NK-92 treated with Interleukin-12 subunit alpha and Interleukin-12 subunit beta, amount 100 ng/mL, for 24 hours (cell line): ENCODE results near the gene AMH.
"Not testable (repeated sequence)": the region's sequence is repeated elsewhere in the genome, so short reads cannot be mapped to it uniquely, and the experiment has no call there.

ENCODE experiments used
- DNase-seq: peaks from one replicate; lab custom pipeline; 2025; lab: John Stamatoyannopoulos, UW

Gene AMH

DNA sequence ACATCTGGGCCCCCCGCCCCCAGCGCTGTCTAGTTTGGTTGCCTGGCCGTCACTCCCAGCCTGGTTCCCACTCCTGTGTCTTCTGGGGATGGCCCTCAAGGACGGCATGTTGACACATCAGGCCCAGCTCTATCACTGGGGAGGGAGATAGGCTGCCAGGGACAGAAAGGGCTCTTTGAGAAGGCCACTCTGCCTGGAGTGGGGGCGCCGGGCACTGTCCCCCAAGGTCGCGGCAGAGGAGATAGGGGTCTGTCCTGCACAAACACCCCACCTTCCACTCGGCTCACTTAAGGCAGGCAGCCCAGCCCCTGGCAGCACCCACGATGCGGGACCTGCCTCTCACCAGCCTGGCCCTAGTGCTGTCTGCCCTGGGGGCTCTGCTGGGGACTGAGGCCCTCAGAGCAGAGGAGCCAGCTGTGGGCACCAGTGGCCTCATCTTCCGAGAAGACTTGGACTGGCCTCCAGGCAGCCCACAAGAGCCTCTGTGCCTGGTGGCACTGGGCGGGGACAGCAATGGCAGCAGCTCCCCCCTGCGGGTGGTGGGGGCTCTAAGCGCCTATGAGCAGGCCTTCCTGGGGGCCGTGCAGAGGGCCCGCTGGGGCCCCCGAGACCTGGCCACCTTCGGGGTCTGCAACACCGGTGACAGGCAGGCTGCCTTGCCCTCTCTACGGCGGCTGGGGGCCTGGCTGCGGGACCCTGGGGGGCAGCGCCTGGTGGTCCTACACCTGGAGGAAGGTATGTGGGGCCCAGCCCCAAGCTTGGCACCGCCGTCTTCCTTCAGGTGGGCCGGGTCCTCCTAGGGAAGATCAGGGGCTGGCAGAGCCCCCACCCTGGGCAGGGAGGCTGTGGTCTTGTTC, at the start of gene AMH:
Gene AMH (plus strand): TSS at position 314 of the 857 bp plus-strand sequence. CDS start 10 bp downstream, at position 324.
- DNase-seq = no peak

DNA sequence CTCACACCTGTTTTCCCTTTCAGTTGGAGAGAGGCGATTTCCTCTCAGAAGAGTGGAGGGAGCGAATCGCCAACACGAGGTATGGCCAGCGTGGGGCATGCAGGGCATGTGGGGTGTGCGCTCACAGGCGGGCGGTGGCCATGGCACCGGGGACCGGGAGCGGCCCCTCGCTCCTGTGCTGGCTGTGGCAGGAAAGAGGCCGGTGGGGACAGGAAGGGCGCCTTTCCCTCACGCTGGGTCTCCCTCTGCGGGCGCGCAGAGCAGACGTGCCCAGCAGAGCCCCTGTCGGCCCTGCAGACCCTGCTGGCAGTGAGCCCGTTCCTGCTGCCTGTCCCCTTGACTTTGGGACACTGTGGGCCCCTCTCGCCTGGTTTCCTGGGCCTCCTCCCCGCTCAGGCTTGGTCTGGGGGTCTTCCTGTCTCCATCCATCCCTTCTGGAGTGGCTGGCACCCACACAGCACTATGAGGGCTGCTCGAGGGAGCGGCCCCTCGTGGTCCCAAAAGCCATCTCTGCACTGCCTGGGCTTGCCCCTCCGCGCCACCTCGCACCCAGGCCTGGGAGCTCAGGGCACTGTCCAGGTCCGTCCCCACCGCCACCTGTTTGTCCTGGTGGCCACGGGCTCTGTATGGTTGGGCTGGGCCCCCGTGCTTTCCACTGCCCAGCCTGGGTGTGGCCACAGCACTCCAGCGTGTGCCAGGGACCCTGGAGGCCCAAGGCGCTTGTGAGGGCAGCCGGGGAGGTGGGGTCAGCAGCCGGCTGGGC, 49.1 kb upstream of the AMH start:
- no peak for DNase-seq

DNA sequence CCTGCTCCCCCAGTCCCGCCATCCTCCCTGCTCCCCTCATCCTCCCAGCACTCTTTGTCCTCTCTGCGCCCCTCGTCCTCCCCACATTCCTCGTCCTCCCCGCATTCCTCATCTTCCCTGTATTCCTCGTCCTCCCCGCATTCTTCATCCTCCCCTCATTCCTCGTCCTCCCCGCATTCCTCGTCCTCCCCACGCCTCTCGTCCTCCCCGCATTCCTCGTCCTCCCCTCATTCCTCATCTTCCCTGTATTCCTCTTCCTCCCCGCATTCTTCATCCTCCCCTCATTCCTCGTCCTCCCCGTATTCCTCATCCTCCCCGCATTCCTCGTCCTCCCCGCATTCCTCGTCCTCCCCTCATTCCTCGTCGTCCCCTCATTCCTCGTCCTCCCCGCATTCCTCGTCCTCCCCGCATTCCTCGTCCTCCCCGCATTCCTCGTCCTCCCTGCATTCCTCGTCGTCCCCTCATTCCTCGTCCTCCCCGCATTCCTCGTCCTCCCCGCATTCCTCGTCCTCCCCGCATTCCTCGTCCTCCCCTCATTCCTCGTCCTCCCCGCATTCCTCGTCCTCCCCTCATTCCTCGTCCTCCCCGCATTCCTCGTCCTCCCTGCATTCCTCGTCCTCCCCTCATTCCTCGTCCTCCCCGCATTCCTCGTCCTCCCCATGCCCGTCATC, 48.4 kb upstream of the AMH start:
- not testable (repeated sequence) for DNase-seq

GRCh38 chr19:2201473-2202148, 47.5 kb upstream of the AMH start:
- DNase-seq = no peak

GRCh38 chr19:2202366-2202765, 46.8 kb upstream of the AMH start:
- DNase-seq = no peak

- no peak for DNase-seq
Observed at GRCh38 chr19:2207008-2207407, 42.1 kb upstream of the AMH start.

DNA sequence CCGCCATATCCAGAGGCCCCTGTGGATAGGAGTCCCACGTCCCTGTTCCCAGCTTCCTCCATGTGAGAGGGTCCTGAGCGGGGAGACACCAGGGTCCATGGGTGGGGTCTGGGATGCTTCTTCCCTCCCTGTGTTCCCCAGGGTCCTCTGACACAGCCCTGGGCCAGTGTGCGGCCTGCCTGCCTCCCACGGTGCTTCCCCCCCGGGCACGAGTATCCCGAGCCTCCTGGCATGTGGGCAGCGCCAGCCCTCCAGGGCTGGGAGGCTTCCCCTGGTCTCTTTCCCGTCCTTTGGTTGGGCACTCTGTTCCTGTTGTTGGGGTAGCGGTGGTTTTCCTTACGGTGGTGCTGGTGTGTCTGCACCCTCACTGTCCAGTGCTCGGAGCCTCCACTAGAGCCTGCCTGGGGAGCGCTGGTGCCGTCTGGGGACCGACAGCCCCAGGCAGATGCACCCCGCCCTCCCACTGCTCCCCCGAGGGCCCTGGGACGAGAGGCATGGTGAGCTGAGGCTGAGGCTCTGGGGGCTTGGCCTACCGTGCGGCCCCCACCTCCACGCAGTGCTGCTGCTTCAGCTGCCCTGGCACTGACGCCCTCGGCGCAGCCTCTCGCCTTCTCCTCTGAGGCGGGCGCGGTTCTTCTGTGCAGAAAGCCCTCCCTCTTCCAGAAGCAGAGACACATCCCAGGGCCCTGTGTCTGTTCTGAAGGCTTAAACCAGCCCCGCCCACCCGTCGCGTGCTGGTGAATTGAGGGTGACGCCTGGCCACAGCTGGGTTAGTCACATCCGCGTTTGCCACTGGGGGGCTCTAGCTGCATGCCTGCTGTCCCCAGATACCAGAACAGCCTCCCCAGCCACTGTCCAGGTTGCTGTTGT, 40.9 kb upstream of the AMH start:
- no peak for DNase-seq

DNA sequence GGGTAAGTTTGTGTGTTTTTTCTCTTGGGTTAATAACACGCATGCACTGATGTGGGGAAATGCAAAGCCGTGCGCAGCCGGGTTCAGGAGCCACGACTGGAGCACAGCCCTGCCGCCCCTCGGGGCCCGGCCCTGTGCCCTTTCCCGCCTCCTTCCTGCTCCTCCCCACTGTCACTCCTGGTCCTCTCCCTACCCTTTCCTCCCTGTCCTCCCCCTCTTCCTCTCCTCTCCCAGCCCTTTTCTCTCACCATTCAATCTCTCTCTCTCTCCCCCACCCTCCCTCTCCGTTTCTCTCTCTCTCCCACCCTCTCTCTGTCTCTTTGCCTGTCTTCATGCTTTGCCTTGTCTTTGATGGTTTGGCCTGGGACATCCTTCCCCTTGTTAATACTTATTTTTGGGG, 40.1 kb upstream of the AMH start:
- no peak for DNase-seq

GRCh38 chr19:2209408-2209807, 39.7 kb upstream of the AMH start:
- no peak for DNase-seq

DNA sequence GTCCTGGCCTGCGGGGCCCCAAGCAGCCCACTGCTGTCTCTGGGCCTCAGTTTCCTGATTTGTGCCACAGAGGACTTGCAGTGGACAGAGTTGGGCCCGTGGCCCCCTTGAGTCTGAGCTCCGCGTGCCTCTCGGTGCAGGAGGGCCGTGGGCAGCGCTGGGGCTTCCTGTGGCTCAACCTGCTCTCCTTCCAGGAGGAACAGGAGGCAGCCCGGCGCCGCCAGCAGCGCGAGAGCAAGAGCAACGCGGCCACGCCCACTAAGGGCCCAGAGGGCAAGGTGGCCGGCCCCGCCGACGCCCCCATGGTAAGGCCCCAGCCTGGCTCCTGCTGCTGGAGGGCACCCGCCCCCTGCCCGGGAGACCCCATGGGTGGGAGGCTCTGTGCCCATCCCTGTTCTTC, 38.9 kb upstream of the AMH start:
- DNase-seq = no peak

DNA sequence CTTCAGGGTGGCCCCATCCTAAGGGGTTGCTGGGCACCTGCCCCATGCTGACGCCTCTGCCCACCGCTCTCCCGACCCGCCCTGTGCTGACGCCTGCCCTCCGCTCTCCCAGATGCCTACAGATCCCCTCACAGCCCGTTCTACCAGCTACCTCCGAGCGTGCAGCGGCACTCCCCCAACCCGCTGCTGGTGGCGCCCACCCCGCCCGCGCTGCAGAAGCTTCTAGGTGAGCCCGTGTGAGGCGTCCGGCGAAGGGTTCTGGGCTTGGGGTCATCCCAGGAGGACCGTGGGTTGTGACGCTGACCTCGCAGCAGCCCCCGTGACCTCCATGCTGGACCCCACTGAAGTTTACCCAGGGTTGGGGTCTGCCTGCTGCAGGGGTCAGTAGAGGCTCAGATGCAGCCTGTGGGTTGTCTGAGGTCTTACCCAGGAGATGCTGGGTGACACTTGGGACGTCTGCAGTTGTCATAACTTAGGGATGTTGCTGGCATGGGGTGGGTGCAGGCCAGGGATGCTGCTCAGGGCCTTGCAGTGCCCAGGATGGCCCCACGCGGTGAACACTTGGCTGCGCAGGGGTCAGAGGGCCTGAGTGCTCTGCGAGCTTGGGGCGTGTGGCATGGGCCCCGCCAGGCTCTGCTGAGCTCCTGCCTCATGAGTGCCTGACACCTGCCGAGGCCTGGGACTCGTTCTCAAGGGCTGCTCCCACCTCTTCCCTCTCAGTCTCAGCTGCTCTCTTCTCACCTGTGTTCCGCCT, 38.0 kb upstream of the AMH start:
- no peak for DNase-seq

DNA sequence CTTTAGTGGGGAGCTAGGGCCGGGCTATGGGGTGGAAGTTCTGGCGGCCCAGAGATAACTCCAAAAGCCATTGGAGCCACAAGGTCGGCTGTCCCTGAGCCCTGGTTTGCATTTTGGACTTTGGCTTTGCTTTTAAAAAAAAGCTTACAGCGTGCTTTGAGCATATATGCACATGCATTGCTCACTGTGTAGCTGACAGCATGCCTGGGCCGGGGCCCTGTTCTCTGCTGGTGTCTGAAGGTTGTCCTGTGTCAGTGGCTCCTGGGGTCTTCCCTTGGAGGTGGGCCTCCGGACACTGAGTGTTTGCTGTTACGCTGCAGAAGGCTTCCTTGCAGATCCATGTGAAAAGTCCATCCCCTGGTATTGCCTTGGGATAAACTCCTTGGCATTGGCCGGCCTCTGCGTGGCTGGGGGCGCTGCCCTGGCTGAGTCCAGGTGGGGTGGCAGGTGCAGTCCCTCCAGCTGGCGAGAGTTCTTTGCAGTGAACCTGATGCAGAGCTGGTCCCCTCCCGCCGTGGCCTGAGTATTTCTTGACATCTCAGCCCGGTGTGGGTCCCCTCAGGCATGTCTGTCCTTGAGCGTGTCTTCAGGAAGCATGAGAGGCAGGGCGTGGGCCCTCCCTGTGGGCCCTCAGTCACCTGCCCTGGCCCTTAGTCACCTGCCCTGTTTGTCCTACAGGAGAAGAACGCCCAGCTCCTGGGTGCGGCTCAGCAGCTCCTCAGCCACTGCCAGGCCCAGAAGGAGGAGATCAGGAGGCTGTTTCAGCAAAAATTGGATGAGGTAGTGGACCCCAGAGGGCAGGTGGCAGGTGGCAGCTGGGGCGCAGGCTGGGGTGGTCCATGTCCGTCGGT, 36.0 kb upstream of the AMH start:
- DNase-seq = no peak

DNA sequence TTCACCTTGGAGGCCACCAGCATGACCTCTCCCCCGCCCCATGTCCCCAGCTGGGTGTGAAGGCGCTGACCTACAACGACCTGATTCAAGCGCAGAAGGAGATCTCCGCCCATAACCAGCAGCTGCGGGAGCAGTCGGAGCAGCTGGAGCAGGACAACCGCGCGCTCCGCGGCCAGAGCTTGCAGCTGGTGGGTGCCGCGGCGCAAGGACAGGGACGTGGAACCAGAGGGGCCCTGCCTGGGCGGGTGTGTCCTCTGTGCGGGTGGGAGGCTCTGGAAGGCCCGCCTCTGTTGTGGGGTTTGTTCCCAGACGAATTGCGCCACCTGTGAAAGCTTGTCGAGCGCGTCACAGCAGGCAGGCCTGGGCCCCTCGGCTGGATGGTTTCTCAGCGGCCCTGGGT, 35.3 kb upstream of the AMH start:
- no peak for DNase-seq

GRCh38 chr19:2214251-2214650, 34.9 kb upstream of the AMH start:
- no peak for DNase-seq

- no peak for DNase-seq
Observed at GRCh38 chr19:2215281-2215751, 33.8 kb upstream of the AMH start.

DNA sequence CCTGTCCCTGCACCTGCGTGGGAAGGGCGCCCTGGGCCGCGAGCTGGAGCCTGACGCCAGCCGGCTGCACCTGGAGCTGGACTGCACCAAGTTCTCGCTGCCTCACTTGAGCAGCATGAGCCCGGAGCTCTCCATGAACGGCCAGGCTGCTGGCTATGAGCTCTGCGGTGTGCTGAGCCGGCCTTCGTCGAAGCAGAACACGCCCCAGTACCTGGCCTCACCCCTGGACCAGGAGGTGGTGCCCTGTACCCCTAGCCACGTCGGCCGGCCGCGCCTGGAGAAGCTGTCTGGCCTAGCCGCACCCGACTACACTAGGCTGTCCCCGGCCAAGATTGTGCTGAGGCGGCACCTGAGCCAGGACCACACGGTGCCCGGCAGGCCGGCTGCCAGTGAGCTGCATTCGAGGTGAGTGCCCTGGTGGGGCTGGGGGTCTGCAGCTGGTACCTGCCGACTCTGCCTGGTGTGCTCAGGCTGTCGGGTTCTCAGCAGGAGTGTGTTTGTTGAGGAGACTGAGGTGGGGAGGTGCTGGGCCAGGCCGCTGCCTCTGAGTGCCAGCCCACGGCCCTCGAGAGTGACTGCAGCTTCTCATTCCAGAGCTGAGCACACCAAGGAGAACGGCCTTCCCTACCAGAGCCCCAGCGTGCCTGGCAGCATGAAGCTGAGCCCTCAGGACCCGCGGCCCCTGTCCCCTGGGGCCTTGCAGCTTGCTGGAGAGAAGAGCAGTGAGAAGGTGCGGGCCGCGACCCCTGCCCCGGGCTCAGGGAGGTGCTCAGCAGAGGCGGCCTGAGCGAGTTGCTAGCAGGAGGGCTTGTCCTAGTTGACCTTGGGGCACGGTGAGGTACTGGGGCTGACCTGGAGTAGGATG, 32.5 kb upstream of the AMH start:
- DNase-seq = no peak

DNA sequence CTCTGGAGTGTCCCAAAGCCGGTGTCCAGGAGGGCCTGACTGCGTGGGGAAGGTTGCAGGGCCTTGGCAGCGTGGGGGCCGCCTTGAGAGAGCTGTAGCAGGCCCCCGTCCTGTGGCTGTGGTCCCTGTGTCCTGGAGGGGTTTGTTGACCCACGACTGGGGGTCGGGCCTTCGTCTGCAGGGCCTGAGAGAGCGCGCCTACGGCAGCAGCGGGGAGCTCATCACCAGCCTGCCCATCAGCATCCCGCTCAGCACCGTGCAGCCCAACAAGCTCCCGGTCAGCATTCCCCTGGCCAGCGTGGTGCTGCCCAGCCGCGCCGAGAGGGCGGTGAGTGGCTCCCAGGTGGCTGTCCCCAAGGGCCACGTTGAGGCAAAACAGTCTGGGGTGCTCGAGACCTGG, 31.5 kb upstream of the AMH start:
- no peak for DNase-seq

DNA sequence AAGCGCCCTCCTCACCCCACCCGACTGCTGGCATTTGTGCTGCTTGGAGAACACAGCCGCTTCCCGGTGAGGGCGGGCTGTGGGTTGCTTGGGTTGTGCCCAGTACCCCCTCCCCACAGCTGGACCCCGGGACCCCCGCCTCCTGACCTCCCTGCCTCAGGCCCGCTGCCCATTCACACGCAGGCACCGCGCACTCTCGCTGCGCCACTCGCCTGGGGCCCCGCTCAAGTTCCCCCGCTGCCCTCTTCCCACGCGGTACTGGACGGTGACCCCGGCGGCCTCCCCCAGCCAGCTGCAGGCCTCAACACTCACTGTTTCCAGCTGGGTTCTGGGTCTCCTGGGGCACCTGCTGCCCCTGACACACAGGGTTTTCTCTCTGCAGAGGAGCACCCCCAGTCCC, 29.4 kb upstream of the AMH start:
- DNase-seq = no peak
